Daoy (cell line): ENCODE data around the gene SNX25. TPM values are rescaled to one million over a fixed set of nuclear protein-coding genes. Genes with fewer than 3 reads are reported as not detected.

Source experiments
- DNase-seq: peaks from one replicate; pipeline ENCODE4 v3.0.0-alpha.2; 2015; ENCODE audit warnings: low read depth
- total RNA-seq: library from RNA; depleted of rRNA; stranded (reverse); fragments of >200 nt; shearing (Covaris generic); gene quantifications from 2 replicates; pipeline ENCODE4 v1.2.3, GENCODE V29; 2014

SNX25 gene
- total RNA-seq, 1 experiment from 2014 or later: 14.8 TPM

- no peak for DNase-seq
Observed at GRCh38 chr4:185261946-185262345, 52.5 kb downstream of the SNX25 start.

- no peak for DNase-seq
Observed at GRCh38 chr4:185263419-185263818, 54.0 kb downstream of the SNX25 start.

GRCh38 chr4:185265942-185266341 is 56.5 kb downstream of the SNX25 start:
- DNase-seq: peak; percentile 12

- no peak for DNase-seq
Observed at GRCh38 chr4:185269286-185269685, 59.9 kb downstream of the SNX25 start.

- DNase-seq: no peak
Observed at GRCh38 chr4:185270037-185270436, 60.6 kb downstream of the SNX25 start.

- DNase-seq: no peak
Observed at GRCh38 chr4:185270885-185271284, 61.5 kb downstream of the SNX25 start.

- DNase-seq: no peak
Observed at GRCh38 chr4:185272245-185272644, 62.8 kb downstream of the SNX25 start.

GRCh38 chr4:185275501-185275900 is 66.1 kb downstream of the SNX25 start:
- no peak for DNase-seq

GRCh38 chr4:185276036-185276435 is 66.6 kb downstream of the SNX25 start:
- no peak for DNase-seq

- no peak for DNase-seq
Observed at GRCh38 chr4:185278716-185279115, 69.3 kb downstream of the SNX25 start.

- no peak for DNase-seq
Observed at GRCh38 chr4:185280608-185281007, 71.2 kb downstream of the SNX25 start.

- DNase-seq: no peak
Observed at GRCh38 chr4:185282968-185283367, 73.6 kb downstream of the SNX25 start.

- no peak for DNase-seq
Observed at GRCh38 chr4:185283723-185284122, 74.3 kb downstream of the SNX25 start.

GRCh38 chr4:185285632-185286393 is 76.4 kb downstream of the SNX25 start:
- DNase-seq: no peak

- no peak for DNase-seq
Observed at GRCh38 chr4:185286571-185286970, 77.2 kb downstream of the SNX25 start.

- DNase-seq: no peak
Observed at GRCh38 chr4:185287031-185287430, 77.6 kb downstream of the SNX25 start.

- no peak for DNase-seq
Observed at GRCh38 chr4:185290018-185290607, 80.7 kb downstream of the SNX25 start.

GRCh38 chr4:185290656-185291055 is 81.3 kb downstream of the SNX25 start:
- no peak for DNase-seq

- no peak for DNase-seq
Observed at GRCh38 chr4:185293202-185293601, 83.8 kb downstream of the SNX25 start.

GRCh38 chr4:185296665-185297460 is 87.5 kb downstream of the SNX25 start:
- DNase-seq: no peak

GRCh38 chr4:185298728-185299430 is 89.5 kb downstream of the SNX25 start:
- DNase-seq: no peak

GRCh38 chr4:185304541-185304940 is 95.1 kb downstream of the SNX25 start:
- DNase-seq: no peak
